Stomach (tissue), 4 donors: ENCODE data around the gene PKD1.

ENCODE experiments used
- CTCF ChIP-seq, 7 experiments: fragments of 450-650 bp in 4 of 7; fragments of 200-600 bp in 3 of 7; sonication (generic) in 3 of 7; IDR thresholded peaks; one replicate each; pipeline ENCODE4 v1.5.1; 2016 to 2019; ENCODE audit warnings: antibody characterized with exemption in 7 of 7, control low read depth in 2 of 7, mild to moderate bottlenecking in 1 of 7
- EP300 ChIP-seq: sonication (generic); formaldehyde crosslinking; IDR thresholded peaks from one replicate; pipeline ENCODE4 v1.6.1; 2017; ENCODE audit warnings: antibody characterized with exemption
- POLR2A ChIP-seq, 4 donors: fragments of 450-650 bp; IDR thresholded peaks; one replicate each; pipeline ENCODE4 v1.6.1; 2016; ENCODE audit warnings: antibody characterized with exemption in 4 of 4, control low read depth in 2 of 4, mild to moderate bottlenecking in 1 of 4, moderate library complexity in 1 of 4
- POLR2AphosphoS5 ChIP-seq, 3 donors: sonication (generic); formaldehyde crosslinking; IDR thresholded peaks; one replicate each; pipeline ENCODE4 v1.6.1; 2016; ENCODE audit warnings: antibody characterized with exemption in 3 of 3

- TF ChIP-seq POLR2A (IDR thresholded peaks at IDR 0.05) (no peak), CTCF (IDR thresholded peaks at IDR 0.05) (no peak), POLR2AphosphoS5 (IDR thresholded peaks at IDR 0.05) (no peak), EP300 (no peak)
Measured at GRCh38 chr16:2147378-2147777, 11.7 kb upstream of the PKD1 start.
